Measurements from ENCODE around the gene U2AF1L4. TPM values are rescaled to one million over a fixed set of nuclear protein-coding genes. Genes with fewer than 3 reads are reported as not detected.

U2AF1L4 gene
- 12.2 and 12.4 TPM in 2 replicates for total RNA-seq (2014; rRNA removed)
- polyA plus RNA-seq (2012) = 13.4 TPM

GRCh38 chr19:35745328-35746086 is at the start of gene U2AF1L4, which contains the start of gene PSENEN:
Gene U2AF1L4, minus strand, starts transcription at chr19:35745418. Its CDS starts 27 bp downstream, at chr19:35745391.
Gene PSENEN, plus strand, starts transcription at chr19:35745651. Its CDS starts 280 bp downstream, at chr19:35745931.
- DNase-seq (ENCODE audit: low read depth) = peak; percentile 99

GRCh38 chr19:35793381-35794165 is 48.4 kb upstream of the U2AF1L4 start:
- DNase-seq (ENCODE audit: low read depth) = peak; percentile 42

GRCh38 chr19:35792888-35793287 is 47.7 kb upstream of the U2AF1L4 start:
- no peak for DNase-seq (ENCODE audit: low read depth)

- no peak for DNase-seq (ENCODE audit: low read depth)
Measured at GRCh38 chr19:35792312-35792711, 47.1 kb upstream of the U2AF1L4 start.

- no peak for DNase-seq (ENCODE audit: low read depth)
Measured at GRCh38 chr19:35791814-35792279, 46.6 kb upstream of the U2AF1L4 start.

GRCh38 chr19:35790981-35791813 is 46.0 kb upstream of the U2AF1L4 start:
- no peak for DNase-seq (ENCODE audit: low read depth)

GRCh38 chr19:35789978-35790944 is 45.0 kb upstream of the U2AF1L4 start:
- no peak for DNase-seq (ENCODE audit: low read depth)

GRCh38 chr19:35789195-35789977 is 44.2 kb upstream of the U2AF1L4 start:
- DNase-seq (ENCODE audit: low read depth) = no peak

- DNase-seq (ENCODE audit: low read depth) = no peak
Measured at GRCh38 chr19:35788205-35788960, 43.2 kb upstream of the U2AF1L4 start.

GRCh38 chr19:35787227-35787799 is 42.1 kb upstream of the U2AF1L4 start:
- DNase-seq (ENCODE audit: low read depth) = no peak

- no peak for DNase-seq (ENCODE audit: low read depth)
Measured at GRCh38 chr19:35786299-35787160, 41.3 kb upstream of the U2AF1L4 start.

- no peak for DNase-seq (ENCODE audit: low read depth)
Measured at GRCh38 chr19:35785339-35785627, 40.1 kb upstream of the U2AF1L4 start.

- DNase-seq (ENCODE audit: low read depth) = no peak
Measured at GRCh38 chr19:35784503-35785338, 39.5 kb upstream of the U2AF1L4 start.

GRCh38 chr19:35783469-35784434 is 38.5 kb upstream of the U2AF1L4 start:
- DNase-seq (ENCODE audit: low read depth) = no peak

GRCh38 chr19:35782589-35782988 is 37.4 kb upstream of the U2AF1L4 start:
- no peak for DNase-seq (ENCODE audit: low read depth)

GRCh38 chr19:35781650-35782049 is 36.4 kb upstream of the U2AF1L4 start:
- DNase-seq (ENCODE audit: low read depth) = no peak

Data from LHCN-M2 (cell line).